A172 (cell line): ENCODE measurements around the gene FAM43A. TPM values are rescaled to one million over a fixed set of nuclear protein-coding genes. Genes with fewer than 3 reads are reported as not detected.

Source experiments
- DNase-seq: peaks from one replicate; pipeline ENCODE4 v3.0.0-alpha.2; 2015; ENCODE audit warnings: low spot score
- total RNA-seq: library from RNA; depleted of rRNA; stranded (reverse); fragments of >200 nt; shearing (Covaris generic); gene quantifications from 2 replicates; pipeline ENCODE4 v1.2.3, GENCODE V29; 2014; rRNA removed

FAM43A gene
- total RNA-seq = 8.2 and 10.4 TPM in 2 replicates

GRCh38 chr3:194685718-194686413 lies at the start of gene FAM43A:
Gene FAM43A, plus strand, starts transcription at chr3:194685883. Its CDS starts 944 bp downstream, at chr3:194686827.
- DNase-seq = peak; percentile 90

DNA sequence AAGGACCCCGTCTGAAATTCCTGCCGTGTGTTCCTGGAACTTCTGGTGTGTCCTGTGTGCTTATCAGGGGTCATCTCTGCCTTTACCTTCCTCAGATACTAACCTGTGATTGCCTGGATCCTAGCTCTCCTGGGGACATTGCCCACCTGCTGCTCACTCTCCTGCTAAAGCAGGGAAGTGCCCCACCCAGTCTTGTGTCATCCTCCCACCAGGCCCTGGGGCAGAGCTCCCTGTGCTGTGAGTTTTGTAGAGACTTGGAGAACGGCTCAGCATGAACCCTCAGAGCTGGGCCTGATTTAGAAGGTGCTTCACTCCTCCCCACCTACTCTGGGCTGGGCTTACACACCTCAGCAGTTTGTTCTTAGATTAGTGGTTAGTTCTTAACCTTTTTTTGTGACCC lies 48.6 kb upstream of the FAM43A start:
- peak; percentile 36 for DNase-seq

DNA sequence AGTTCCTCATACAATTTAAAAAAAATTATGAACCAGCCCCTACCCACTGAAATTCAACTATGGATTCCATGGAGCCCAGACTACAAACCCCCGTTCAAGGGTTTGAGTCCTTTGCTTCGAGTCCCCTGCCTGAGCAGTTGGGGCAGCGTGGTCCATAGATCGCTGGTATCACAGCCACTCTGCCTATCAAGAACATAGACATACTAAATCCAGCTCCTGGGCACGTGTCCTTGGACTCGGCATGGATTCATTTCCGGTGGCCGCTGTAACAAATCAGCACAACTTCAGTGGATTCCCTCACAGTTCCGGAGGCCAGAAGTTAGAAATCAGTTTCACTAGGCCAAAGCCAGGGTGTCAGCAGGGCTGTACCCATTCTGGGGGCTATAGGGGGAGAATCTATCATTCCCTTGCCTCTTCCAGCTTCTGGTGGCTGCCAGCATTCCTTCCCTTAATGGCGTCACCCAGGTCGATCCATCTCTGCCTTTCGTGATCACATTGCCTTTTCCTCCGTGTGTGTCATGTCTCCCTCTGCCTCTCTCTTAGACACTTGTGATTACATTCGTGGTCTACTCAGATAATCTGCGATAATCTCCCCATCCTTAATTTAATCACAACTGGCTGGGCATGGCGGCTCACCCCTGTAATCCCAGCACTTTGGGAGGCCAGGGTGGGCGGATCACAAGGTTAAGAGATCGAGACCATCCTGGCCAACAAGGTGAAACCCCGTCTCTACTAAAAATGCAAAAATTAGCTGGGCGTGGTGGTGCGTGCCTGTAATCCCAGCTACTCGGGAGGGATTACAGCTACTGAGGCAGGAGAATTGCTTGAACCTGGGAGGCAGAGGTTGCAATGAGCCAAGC lies 47.9 kb upstream of the FAM43A start:
- no peak for DNase-seq

- no peak for DNase-seq
Measured at GRCh38 chr3:194638991-194639605, 46.6 kb upstream of the FAM43A start.

DNA sequence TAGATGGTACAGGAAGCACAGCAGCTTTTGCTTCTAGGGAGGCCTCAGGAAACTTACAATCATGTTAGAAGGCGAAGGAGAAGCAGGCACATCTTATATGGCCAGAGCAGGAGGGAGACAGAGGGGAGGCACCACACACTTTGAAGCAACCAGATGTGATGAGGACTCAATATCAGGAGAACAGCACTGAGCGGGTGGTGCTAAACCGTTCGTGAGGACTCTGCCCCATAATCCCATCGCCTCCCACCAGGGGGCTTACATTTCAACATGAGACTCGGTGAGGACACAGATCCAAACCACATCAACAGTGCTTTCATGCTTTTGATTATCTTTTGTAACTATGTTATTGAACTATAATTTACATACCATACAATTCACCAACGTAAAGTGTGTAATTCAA lies 44.9 kb upstream of the FAM43A start:
- peak; percentile 47 for DNase-seq

DNA sequence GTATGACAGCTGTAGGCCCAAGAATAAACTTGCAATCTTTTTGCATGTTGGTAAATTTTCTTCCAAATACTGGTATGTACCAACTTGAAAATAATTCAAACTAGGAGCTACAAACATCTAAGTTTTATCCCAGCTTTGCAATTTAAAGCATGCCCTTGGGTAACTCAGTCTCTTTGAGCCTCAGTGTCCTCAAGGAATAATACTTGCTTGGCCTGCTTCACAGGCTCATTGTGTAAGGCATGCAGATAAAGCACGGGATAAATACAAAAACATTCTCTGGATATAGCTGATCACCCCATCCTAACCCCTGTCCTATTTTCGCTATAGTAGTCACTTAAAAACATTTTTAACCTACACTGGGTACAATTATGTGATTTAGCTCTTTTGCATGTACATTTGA lies 42.9 kb upstream of the FAM43A start:
- DNase-seq = no peak

- no peak for DNase-seq
Measured at GRCh38 chr3:194647747-194648146, 37.9 kb upstream of the FAM43A start.

DNA sequence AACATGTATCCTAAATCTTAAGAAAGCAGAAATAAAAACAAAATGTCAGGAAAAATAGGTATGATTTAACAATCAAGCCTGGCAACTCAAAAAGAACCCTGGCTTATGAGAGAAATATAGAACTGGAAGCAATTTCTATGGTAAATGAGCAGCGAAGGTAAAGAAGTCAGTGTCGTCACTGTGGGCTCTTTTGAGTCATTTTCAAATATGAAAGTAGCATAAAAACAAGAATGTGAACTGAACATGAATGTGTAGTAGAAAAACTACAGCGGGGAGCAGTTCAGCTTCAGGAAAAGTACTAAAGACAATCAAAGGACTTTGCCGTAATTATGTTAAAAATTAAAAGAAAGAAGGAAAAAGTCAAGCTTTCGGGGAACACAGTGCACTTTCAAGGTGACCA lies 31.2 kb upstream of the FAM43A start:
- no peak for DNase-seq

DNA sequence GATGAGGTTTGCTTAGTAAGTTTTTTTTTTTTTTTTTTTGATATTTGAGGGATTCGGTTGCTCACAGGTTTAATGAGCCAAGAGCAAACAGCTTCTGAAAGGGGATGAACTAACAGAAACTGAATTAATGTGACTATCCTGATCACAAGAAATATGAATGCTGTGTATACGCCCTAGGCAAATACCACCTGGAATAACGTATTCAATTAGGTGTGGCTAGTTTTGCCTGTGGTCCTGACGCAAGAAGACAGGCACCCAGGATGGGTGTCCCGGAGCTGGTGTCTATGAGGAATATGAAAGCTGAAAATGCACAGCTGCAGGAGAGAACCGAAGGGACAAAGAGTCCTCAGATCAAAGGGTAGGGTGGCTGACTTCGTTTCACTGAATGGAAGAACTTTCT lies 28.2 kb upstream of the FAM43A start:
- DNase-seq = no peak

DNA sequence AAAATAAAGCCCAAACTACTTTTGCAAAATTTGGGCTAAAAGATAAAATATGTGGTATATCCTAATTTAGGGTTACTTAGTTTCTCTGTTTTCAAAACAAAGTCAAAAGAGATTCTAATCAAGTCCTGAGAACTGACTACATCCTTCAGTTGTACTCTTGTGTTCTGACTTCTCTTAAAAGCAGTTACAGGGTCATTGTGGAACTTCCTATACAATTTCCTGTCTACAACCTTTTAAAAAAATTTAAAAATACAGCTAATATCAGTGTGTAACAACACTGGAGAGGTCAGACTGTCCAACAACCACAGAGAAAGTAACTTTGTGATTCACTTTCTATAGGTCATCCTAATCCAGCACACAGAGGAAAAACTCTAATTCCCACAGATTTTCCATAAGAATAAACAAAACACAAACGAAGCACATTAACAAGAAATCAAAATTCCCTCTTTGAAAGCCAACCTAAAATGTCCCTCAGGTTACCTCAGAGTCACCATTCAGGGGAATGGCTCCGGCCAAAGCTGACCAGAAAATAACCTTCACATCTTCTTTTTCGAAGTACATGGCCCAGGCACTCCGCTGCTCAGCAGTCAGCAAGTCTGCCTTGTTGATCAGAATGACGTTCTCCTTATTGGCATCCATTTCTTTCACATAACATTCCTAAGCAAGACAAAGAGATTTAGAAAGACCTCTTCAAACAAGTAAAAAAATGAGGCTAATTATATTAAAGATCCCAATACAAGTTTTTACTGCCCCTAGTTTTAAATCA lies 27.0 kb upstream of the FAM43A start:
- DNase-seq = no peak

GRCh38 chr3:194659778-194660177 lies 25.9 kb upstream of the FAM43A start:
- no peak for DNase-seq

DNA sequence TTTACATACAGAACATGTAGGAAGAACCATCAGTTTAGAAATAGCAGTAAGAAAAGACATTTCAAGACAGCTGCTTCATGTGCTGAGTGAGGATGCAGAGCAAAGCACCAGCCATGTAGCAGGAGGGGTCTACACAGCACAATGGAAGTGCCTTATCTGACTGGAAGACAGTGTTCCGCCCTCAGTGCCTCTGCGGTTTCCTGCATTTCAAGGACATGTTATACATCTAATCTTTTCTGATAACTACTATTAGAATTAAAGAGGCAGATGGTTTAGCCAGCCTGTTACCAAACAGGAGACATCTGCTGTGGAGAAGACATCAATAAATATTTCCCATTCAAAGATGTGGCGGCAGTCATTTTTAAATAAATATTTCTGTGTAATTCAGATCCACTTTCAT lies 24.3 kb upstream of the FAM43A start:
- DNase-seq = no peak

- DNase-seq = no peak
Measured at GRCh38 chr3:194661946-194662345, 23.7 kb upstream of the FAM43A start.

GRCh38 chr3:194664857-194665256 lies 20.8 kb upstream of the FAM43A start:
- no peak for DNase-seq

- no peak for DNase-seq
Measured at GRCh38 chr3:194667363-194667762, 18.3 kb upstream of the FAM43A start.

GRCh38 chr3:194671511-194671899 lies 14.2 kb upstream of the FAM43A start:
- DNase-seq = peak; percentile 36

- DNase-seq = peak; percentile 90
Measured at GRCh38 chr3:194671900-194672808, 13.5 kb upstream of the FAM43A start, which contains the start of gene LSG1. Gene LSG1, minus strand, starts transcription at chr3:194672191. Its CDS starts 29 bp downstream, at chr3:194672162.

- no peak for DNase-seq
Measured at GRCh38 chr3:194672876-194673275, 12.8 kb upstream of the FAM43A start.

DNA sequence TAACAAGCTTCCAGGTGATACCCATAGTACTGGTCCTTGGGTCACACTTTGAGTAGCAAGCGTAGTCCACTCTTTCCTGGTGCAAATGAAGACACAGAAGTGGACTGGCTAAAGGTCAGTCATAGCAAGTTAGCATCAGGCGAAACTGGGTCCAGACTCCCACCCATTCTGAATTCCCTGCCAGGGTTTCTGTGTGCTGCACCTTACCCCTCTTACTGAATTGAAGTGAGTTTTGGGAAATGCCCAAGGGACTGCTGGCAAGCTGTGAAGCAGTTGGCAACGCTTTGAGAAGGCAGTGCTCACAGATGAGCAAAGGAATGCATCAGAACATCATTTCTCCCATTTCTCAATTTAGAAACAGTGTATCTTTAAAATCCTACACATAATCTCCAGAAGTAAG lies 11.9 kb upstream of the FAM43A start:
- no peak for DNase-seq

- no peak for DNase-seq
Measured at GRCh38 chr3:194675081-194675640, 10.5 kb upstream of the FAM43A start.
